K562 (cell line): ENCODE data around the gene HSD17B1. TPM values are rescaled to one million over a fixed set of nuclear protein-coding genes. Genes with fewer than 3 reads are reported as not detected.
A peak's percentile ranks its signal among the peaks of the same experiment; 100 is the strongest.

Experiments used
- BMI1 ChIP-seq: fragments of 150-350 bp; IDR thresholded peaks from 2 replicates; pipeline ENCODE4 v1.6.1; 2014; ENCODE audit warnings: low read length
- CAMTA2 ChIP-seq: fragments of 250-450 bp; sonication (Bioruptor Pico); conservative IDR thresholded peaks from 2 replicates; pipeline ENCODE4 v1.5.1; 2022
- CEBPB ChIP-seq: fragments of 450-650 bp; IDR thresholded peaks from 2 replicates; pipeline ENCODE4 v1.6.1; 2016; ENCODE audit warnings: missing genetic modification characterization, missing compliant biosample characterization
- CHCHD3 ChIP-seq: fragments of 250-450 bp; sonication (Bioruptor Pico); IDR thresholded peaks from 2 replicates; pipeline ENCODE4 v2.1.2; 2022; ENCODE audit warnings: mild to moderate bottlenecking
- CHD1 ChIP-seq: fragments of 200-600 bp; sonication (generic); IDR thresholded peaks from one replicate; pipeline ENCODE4 v1.6.1; 2012; ENCODE audit warnings: mild to moderate bottlenecking, moderate library complexity, low read length, inconsistent platforms
- EP300 ChIP-seq: IDR thresholded peaks from 2 replicates; pipeline ENCODE4 v1.6.1; 2012; ENCODE audit warnings: low read length, improper control_type of control experiment
- FOXA1 ChIP-seq: fragments of 450-650 bp; IDR thresholded peaks from 2 replicates; pipeline ENCODE4 v1.6.1; 2016; ENCODE audit warnings: mild to moderate bottlenecking, borderline replicate concordance
- HEY1 ChIP-seq: fragments of 250-450 bp; sonication (Bioruptor Pico); IDR thresholded peaks from 2 replicates; pipeline ENCODE4 v1.5.0; 2020; ENCODE audit warnings: mild to moderate bottlenecking, moderate library complexity, borderline replicate concordance
- HSF4 ChIP-seq: fragments of 250-450 bp; sonication (Bioruptor Pico); IDR thresholded peaks from 2 replicates; pipeline ENCODE4 v2.1.2; 2022; ENCODE audit warnings: mild to moderate bottlenecking, moderate library complexity, borderline replicate concordance
- ILF3 ChIP-seq: fragments of 450-650 bp; IDR thresholded peaks from 2 replicates; pipeline ENCODE4 v1.6.1; 2018; ENCODE audit warnings: antibody characterized with exemption, mild to moderate bottlenecking, moderate library complexity, borderline replicate concordance
- KLF10 ChIP-seq: fragments of 250-450 bp; sonication (Bioruptor Pico); IDR thresholded peaks from 2 replicates; pipeline ENCODE4 v1.6.1; 2021; ENCODE audit warnings: matching md5 sums
- L3MBTL2 ChIP-seq: fragments of 450-650 bp; IDR thresholded peaks from 2 replicates; pipeline ENCODE4 v1.6.1; 2016; ENCODE audit warnings: mild to moderate bottlenecking, moderate library complexity
- NELFE ChIP-seq: IDR thresholded peaks from 2 replicates; pipeline ENCODE4 v1.6.1; 2011; ENCODE audit warnings: mild to moderate bottlenecking; ENCODE audit not compliant: insufficient read depth, insufficient read length
- NFE2 ChIP-seq: IDR thresholded peaks from 2 replicates; pipeline ENCODE4 v1.6.1; 2014; ENCODE audit warnings: antibody characterized with exemption, low read depth
- NR1H2 ChIP-seq: sonication (generic); formaldehyde crosslinking; IDR thresholded peaks from 2 replicates; pipeline ENCODE4 v1.4.0; 2020; ENCODE audit warnings: mild to moderate bottlenecking, missing genetic modification reagents
- POLR3G ChIP-seq: IDR thresholded peaks from 2 replicates; pipeline ENCODE4 v1.6.1; 2011; ENCODE audit not compliant: insufficient read length, insufficient replicate concordance; ENCODE audit errors: extremely low read depth
- RBBP5 ChIP-seq: fragments of 200-600 bp; sonication (generic); IDR thresholded peaks from 2 replicates; pipeline ENCODE4 v1.6.1; 2012; ENCODE audit warnings: borderline replicate concordance, mild to moderate bottlenecking, low read length, control low read depth, inconsistent platforms; ENCODE audit not compliant: insufficient read depth, poor library complexity, severe bottlenecking
- SIN3B ChIP-seq: fragments of 450-650 bp; IDR thresholded peaks from 2 replicates; pipeline ENCODE4 v1.6.1; 2017; ENCODE audit warnings: low read depth, mild to moderate bottlenecking, moderate library complexity
- SNIP1 ChIP-seq: fragments of 450-650 bp; IDR thresholded peaks from 2 replicates; pipeline ENCODE4 v1.7.1; 2017; ENCODE audit warnings: low read depth, mild to moderate bottlenecking
- TAF9B ChIP-seq: fragments of 450-650 bp; IDR thresholded peaks from 2 replicates; pipeline ENCODE4 v1.6.1; 2018; ENCODE audit warnings: mild to moderate bottlenecking; ENCODE audit not compliant: partially characterized antibody
- TCFL5 ChIP-seq: fragments of 250-450 bp; sonication (Bioruptor Pico); conservative IDR thresholded peaks from 2 replicates; pipeline ENCODE4 v1.6.1; 2021; ENCODE audit warnings: mild to moderate bottlenecking, moderate library complexity, matching md5 sums
- ZKSCAN1 ChIP-seq: fragments of 150-350 bp; IDR thresholded peaks from 2 replicates; pipeline ENCODE4 v1.6.1; 2016; ENCODE audit warnings: low read depth, low read length
- ZNF311 ChIP-seq: fragments of 250-450 bp; sonication (Bioruptor Pico); IDR thresholded peaks from 2 replicates; pipeline ENCODE4 v1.4.0; 2020; ENCODE audit warnings: mild to moderate bottlenecking, moderate library complexity
- polyA plus RNA-seq, 8 experiments: library from polyadenylated mRNA; depleted of rRNA in 4 of 8; stranded (reverse) in 5 of 8; unstranded in 3 of 8; fragments of >200 nt; fragmentation: Nextera tagmentation in 2 of 8; fragmentation: Illumina TruSeq in 1 of 8; extraction: Ambion mirVana in 2 of 8; extraction: Trizol in 1 of 8; gene quantifications; 2 replicates each; pipeline versions ENCODE4 v1.2.1 to v1.2.3, GENCODE V29; 2011 to 2014; ENCODE audit warnings: inconsistent platforms in 1 of 8, missing spikeins in 1 of 8
- total RNA-seq, 7 experiments: library from RNA; depleted of rRNA in 6 of 7; stranded (reverse); fragments of >200 nt in 6 of 7; fragmentation: Illumina TruSeq in 2 of 7; extraction: Trizol in 2 of 7; gene quantifications; 2 replicates each; pipeline versions ENCODE4 v1.2.1 to v1.2.3, GENCODE V29; 2011 to 2021; ENCODE audit warnings: low replicate concordance in 1 of 7
- TF ChIP-seq, protein P1 (sequence below): sonication (generic); formaldehyde crosslinking; IDR thresholded peaks from 2 replicates; pipeline ENCODE4 v1.8.1; 2023; ENCODE audit warnings: mild to moderate bottlenecking, missing genetic modification reagents, moderate library complexity
- TF ChIP-seq, protein P2 (sequence below): sonication (generic); formaldehyde crosslinking; IDR thresholded peaks from 2 replicates; pipeline ENCODE4 v1.8.1; 2022; ENCODE audit warnings: missing genetic modification reagents
- TF ChIP-seq, protein P3 (sequence below): fragments of 450-650 bp; IDR thresholded peaks from 2 replicates; pipeline ENCODE4 v1.6.1; 2016; ENCODE audit warnings: mild to moderate bottlenecking

The HSD17B1 gene
- total and polyA plus RNA-seq, 9 of the 15 experiments (the other 6 are each of a cell fraction or from before 2014, with no cell fraction given) = 0.55 to 21.1 (median 3.6) TPM

DNA sequence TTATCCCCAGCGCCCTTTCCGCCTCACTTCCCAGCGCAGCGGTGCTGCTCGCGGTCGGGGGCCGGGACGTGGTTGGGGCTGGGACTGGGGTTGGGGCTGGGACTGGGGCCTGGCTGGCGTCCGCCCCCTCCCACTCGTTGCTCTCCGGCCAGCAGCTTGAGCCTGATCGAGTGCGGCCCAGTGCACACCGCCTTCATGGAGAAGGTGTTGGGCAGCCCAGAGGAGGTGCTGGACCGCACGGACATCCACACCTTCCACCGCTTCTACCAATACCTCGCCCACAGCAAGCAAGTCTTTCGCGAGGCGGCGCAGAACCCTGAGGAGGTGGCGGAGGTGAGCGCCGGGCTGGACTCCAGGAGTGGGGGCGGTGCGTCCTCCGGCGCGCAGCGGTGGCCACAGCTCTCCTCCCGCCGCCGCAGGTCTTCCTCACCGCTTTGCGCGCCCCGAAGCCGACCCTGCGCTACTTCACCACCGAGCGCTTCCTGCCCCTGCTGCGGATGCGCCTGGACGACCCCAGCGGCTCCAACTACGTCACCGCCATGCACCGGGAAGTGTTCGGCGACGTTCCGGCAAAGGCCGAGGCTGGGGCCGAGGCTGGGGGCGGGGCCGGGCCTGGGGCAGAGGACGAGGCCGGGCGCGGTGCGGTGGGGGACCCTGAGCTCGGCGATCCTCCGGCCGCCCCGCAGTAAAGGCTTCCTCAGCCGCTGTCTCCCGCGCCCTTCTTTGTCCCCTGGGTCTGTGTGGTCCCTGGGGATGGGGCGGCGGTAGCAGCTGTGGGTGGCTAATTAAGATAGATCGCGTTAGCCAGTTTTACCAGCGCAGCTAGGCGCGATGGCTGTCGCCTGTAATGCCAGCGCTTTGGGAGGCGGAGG lies 1.8 kb downstream of the HSD17B1 start (continued):
- TF ChIP-seq BMI1 (no peak), FOXA1 (no peak), TCFL5 (no peak), L3MBTL2 (peak; percentile 66), ZNF311 (no peak), CHCHD3 (CRISPR knock-in tag) (no peak), SIN3B (no peak), ZKSCAN1 (no peak; the same call in 1 of the 2 replicates), HSF4 (CRISPR knock-in tag) (no peak), CEBPB (tag) (no peak), NELFE (no peak), TAF9B (no peak), NR1H2 (no peak), KLF10 (CRISPR knock-in tag) (no peak), POLR3G (no peak), CHD1 (peak; percentile 35), SNIP1 (no peak), RBBP5 (peak; percentile 69), HEY1 (CRISPR knock-in tag) (no peak), EP300 (no peak), NFE2 (no peak), CAMTA2 (CRISPR knock-in tag) (no peak), ILF3 (no peak)
- TF ChIP-seq, protein P1, sequence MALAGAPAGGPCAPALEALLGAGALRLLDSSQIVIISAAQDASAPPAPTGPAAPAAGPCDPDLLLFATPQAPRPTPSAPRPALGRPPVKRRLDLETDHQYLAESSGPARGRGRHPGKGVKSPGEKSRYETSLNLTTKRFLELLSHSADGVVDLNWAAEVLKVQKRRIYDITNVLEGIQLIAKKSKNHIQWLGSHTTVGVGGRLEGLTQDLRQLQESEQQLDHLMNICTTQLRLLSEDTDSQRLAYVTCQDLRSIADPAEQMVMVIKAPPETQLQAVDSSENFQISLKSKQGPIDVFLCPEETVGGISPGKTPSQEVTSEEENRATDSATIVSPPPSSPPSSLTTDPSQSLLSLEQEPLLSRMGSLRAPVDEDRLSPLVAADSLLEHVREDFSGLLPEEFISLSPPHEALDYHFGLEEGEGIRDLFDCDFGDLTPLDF (CRISPR knock-in tag) = no peak
- TF ChIP-seq, protein P2, sequence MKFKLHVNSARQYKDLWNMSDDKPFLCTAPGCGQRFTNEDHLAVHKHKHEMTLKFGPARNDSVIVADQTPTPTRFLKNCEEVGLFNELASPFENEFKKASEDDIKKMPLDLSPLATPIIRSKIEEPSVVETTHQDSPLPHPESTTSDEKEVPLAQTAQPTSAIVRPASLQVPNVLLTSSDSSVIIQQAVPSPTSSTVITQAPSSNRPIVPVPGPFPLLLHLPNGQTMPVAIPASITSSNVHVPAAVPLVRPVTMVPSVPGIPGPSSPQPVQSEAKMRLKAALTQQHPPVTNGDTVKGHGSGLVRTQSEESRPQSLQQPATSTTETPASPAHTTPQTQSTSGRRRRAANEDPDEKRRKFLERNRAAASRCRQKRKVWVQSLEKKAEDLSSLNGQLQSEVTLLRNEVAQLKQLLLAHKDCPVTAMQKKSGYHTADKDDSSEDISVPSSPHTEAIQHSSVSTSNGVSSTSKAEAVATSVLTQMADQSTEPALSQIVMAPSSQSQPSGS (CRISPR knock-in tag) = no peak
- TF ChIP-seq, protein P3, sequence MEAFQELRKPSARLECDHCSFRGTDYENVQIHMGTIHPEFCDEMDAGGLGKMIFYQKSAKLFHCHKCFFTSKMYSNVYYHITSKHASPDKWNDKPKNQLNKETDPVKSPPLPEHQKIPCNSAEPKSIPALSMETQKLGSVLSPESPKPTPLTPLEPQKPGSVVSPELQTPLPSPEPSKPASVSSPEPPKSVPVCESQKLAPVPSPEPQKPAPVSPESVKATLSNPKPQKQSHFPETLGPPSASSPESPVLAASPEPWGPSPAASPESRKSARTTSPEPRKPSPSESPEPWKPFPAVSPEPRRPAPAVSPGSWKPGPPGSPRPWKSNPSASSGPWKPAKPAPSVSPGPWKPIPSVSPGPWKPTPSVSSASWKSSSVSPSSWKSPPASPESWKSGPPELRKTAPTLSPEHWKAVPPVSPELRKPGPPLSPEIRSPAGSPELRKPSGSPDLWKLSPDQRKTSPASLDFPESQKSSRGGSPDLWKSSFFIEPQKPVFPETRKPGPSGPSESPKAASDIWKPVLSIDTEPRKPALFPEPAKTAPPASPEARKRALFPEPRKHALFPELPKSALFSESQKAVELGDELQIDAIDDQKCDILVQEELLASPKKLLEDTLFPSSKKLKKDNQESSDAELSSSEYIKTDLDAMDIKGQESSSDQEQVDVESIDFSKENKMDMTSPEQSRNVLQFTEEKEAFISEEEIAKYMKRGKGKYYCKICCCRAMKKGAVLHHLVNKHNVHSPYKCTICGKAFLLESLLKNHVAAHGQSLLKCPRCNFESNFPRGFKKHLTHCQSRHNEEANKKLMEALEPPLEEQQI = no peak
